CD1c-positive myeloid dendritic cell (primary cell): ENCODE measurements around the gene ALG1.
A peak's percentile ranks its signal among the peaks of the same experiment; 100 is the strongest.
"Not testable (repeated sequence)": the region's sequence is repeated elsewhere in the genome, so short reads cannot be mapped to it uniquely, and the experiment has no call there.

ENCODE experiments used
- DNase-seq: peaks from one replicate; pipeline ENCODE4 v3.0.0-alpha.2; 2016; ENCODE audit errors: extremely low spot score

Gene ALG1

DNA sequence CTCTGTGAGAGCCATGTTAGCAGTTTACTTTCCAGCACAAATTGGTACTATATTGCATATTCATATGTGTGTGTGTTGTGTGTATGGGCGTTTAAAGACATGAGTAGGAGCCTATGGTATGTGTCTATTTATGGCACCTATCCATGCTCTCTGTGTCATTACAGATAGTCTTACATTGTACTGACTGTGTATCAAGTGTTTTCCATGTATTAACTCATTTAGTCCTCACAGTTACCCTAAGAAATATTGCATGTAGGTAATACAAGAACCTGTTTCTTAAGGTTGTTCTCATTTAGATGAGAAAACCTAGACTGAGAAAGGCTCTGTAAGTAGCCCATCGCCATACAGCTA, 1.6 kb downstream of the ALG1 start:
- DNase-seq, result no peak

- DNase-seq, result not testable (repeated sequence)
These were observed 2.1 kb downstream of the ALG1 start for GRCh38 chr16:5073771-5074170.

DNA sequence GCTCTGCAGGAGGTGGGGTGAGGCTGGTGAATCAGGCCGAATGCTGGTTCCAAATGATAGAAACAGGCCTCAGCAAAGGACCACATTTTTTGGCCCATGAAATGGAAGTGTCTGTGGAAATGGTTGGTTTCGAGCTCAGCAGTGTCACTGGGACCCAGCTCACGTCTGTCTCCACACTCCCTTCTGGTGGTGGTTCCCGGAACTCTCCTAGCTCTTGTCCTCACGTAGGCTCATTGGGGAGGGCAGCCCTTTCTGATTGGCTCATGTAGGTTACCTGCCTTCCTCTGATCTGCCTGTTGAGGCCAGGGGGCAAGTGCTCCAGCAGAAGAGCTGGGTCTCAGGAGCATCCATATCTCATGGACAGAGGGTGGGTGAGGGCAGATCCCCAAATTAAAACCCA, 4.0 kb downstream of the ALG1 start:
- DNase-seq, result no peak

- no peak for DNase-seq
These were observed 5.7 kb downstream of the ALG1 start for GRCh38 chr16:5077304-5077703.

DNA sequence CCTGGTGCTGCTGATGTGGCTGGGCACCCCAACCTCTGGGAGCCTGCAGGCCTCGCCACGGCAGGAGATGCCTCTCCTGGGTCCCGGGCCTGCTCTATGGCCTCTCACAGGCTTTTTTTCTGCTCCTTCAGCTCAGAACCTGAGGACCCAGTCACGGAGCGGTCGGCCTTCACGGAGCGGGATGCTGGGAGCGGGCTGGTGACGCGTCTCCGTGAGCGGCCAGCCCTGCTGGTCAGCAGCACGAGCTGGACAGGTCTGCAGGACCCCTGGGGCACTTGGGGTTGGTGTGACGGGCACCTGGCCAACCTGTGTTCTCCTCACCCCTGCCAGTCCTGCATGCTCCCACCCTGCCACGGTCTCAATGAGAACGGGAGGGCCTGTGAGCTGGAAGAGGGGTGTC, 7.0 kb downstream of the ALG1 start:
- no peak for DNase-seq

GRCh38 chr16:5080461-5080860, 8.8 kb downstream of the ALG1 start:
- DNase-seq, result not testable (repeated sequence)

- not testable (repeated sequence) for DNase-seq
These were observed 9.4 kb downstream of the ALG1 start for GRCh38 chr16:5080996-5081395.

GRCh38 chr16:5083646-5084045, 12.0 kb downstream of the ALG1 start:
- DNase-seq, result not testable (repeated sequence)

GRCh38 chr16:5084099-5084731, 12.6 kb downstream of the ALG1 start:
- DNase-seq, result not testable (repeated sequence)

GRCh38 chr16:5084802-5085201, 13.2 kb downstream of the ALG1 start:
- DNase-seq, result peak; percentile 65

- DNase-seq, result not testable (repeated sequence)
These were observed 14.1 kb downstream of the ALG1 start for GRCh38 chr16:5085716-5086115.

GRCh38 chr16:5088086-5088790, 16.6 kb downstream of the ALG1 start:
- not testable (repeated sequence) for DNase-seq

DNA sequence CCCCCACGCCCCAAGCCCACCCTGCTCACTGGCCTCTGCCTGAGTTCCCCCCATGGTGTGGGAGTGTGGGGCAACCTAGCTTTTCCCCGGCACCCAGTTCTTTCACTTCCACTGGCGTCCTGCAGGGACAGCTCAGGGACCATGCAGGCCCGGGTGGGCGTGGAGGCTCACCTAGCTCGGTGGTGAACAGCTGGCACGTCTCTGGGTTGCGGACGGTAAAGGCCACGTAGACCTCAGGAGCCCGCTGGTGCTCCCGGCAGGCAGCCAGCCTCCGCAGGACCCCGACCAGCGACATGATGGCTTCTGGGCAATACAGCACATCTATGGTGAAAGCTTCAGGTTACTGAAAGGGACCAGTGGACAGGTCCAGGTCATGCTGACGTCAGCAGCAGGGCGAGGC, 17.3 kb downstream of the ALG1 start:
- not testable (repeated sequence) for DNase-seq

DNA sequence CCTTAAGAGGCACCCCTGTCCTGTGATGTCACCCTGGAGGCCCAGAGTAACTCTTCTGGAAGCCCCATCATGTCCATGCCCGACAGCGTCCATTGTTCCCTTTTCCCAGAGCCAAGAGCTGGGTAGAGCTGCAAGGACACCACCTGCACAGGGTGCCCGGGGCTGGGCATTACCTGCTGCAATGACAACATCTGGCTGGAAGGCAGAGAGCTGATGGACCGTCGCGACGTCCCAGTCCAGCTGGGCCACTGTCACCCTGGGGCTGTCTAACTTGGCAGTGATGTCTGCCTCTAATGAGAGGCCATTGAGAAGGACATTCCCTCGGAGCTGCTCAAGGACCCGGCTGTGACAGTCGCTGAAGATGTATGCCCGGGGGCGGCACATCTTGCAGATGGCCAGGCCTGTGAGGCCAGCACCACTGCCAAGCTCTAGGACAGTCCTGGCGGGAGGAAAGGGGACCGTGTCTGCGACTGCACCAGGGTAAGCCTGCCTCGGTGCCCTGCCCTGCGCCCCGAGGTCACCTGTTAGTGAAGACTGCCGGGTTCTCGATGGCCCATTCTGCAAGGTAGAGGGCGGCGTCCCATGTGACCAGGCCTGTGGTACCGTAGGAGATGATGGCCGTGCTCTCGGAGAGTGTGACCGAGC, 18.4 kb downstream of the ALG1 start:
- not testable (repeated sequence) for DNase-seq

DNA sequence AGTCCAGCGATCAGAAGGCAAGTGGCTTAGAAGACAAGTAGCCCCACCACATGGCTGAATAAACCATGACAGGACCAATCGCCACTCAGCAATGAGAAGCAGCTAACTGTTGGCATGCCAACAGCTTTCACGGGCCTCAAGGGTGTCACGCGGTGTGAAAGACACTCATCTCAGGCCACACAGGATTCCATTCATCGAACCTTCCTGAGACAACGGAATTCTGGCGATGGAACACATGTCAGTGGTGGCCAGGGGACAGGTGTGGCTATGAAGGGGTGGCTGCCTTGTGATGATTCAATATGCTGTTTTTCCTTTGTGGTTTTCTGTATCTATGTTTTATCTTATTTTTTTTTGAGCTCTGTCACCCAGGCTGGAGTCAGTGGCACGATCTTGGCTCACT, 18.9 kb downstream of the ALG1 start:
- not testable (repeated sequence) for DNase-seq

- not testable (repeated sequence) for DNase-seq
These were observed 21.4 kb downstream of the ALG1 start for GRCh38 chr16:5093081-5093480.

DNA sequence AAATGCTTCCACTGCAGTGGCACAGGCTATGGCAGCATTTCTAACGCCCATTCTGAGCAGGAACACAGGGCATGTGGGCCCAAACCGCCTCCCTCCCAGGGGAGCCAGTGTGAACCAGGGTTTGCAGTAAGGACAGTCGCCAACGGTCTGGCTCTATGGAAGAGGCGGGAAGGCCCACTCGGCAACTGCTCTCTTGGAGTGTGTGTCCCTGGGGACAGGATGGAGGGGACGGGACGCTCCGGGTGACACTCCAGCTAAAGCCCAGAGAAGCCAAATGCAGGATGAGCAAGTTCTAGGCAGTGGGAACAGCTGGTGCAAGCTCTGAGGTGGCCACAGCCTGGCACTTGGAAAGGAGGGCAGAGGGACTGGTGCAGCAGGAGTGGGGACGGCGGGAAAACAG, 22.1 kb downstream of the ALG1 start:
- DNase-seq, result not testable (repeated sequence)

- not testable (repeated sequence) for DNase-seq
These were observed 23.6 kb downstream of the ALG1 start for GRCh38 chr16:5095145-5095830.

GRCh38 chr16:5096437-5097060, 24.9 kb downstream of the ALG1 start:
- not testable (repeated sequence) for DNase-seq

GRCh38 chr16:5097061-5097469, 25.4 kb downstream of the ALG1 start:
- peak; percentile 15 for DNase-seq

- peak; percentile 98 for DNase-seq
These were observed 26.0 kb downstream of the ALG1 start, which contains the start of gene EEF2KMT for GRCh38 chr16:5097470-5098220. EEF2KMT (minus strand) TSS chr16:5097795; CDS start chr16:5097739, 56 bp downstream.
